K562 (cell line): ENCODE results near the gene FOXRED2. TPM values are rescaled to one million over a fixed set of nuclear protein-coding genes. Genes with fewer than 3 reads are reported as not detected.

ENCODE experiments used
- ATAC-seq: fragments of 200-7000 bp; cut with Tn5 transposase; 3 replicates; pipeline ENCODE4 v1.9.1; 2020; ENCODE audit warnings: moderate library complexity
- BruUV-seq: library from RNA; stranded (reverse); fragments of 400-500 nt; replicated peaks from 2 replicates; lab custom pipeline; 2021; lab: Mats Ljungman, UMichigan
- CTCF ChIA-PET: fragments of 300-600 bp; formaldehyde crosslinking; extraction: SDS; loops from one replicate; lab custom pipeline; 2021; ENCODE audit warnings: low intra/inter-chr PET ratio; lab: Yijun Ruan, JAX
- POLR2A ChIA-PET: fragments of 300-600, 350-650 bp; sonication (Branson Sonifier 250); formaldehyde crosslinking; extraction: SDS; loops from one replicate; lab custom pipeline; 2021; ENCODE audit warnings: antibody characterized with exemption, inconsistent platforms; lab: Yijun Ruan, JAX
- DNase-seq, 4 experiments: peaks; one replicate each; pipeline versions ENCODE4 v3.0.0 to v3.0.0-alpha.2; 2011 to 2018; ENCODE audit warnings: low spot score in 3 of 4, mixed read lengths in 3 of 4; ENCODE audit errors: extremely low read depth in 1 of 4
- FAIRE-seq: peaks from 2 replicates; lab custom pipeline; 2011; peaks lifted over from hg19 to GRCh38; lab: Jason Lieb, UNC
- H2AFZ ChIP-seq: 2 replicates; pipeline ENCODE4 v1.6.0; 2011; ENCODE audit warnings: low read depth, low read length, control low read depth, inconsistent platforms
- H3K27ac ChIP-seq: fragments of 200-600 bp; 3 replicates; pipeline ENCODE4 v1.8.0; 2011; ENCODE audit warnings: low read depth, mild to moderate bottlenecking, control low read depth, inconsistent platforms, low read length, moderate library complexity, mixed read lengths; ENCODE audit errors: extremely low read depth
- H3K27me3 ChIP-seq, 2 experiments: fragments of 300-600 bp in 1 of 2; 2 replicates in 1 of 2; 3 replicates in 1 of 2; pipeline versions ENCODE4 v1.6.0 to v1.8.0; 2011; ENCODE audit warnings: inconsistent platforms in 2 of 2, low read length in 2 of 2, mild to moderate bottlenecking in 1 of 2, mixed read lengths in 1 of 2, moderate library complexity in 1 of 2; ENCODE audit not compliant: control insufficient read depth in 2 of 2, insufficient read depth in 2 of 2
- H3K36me3 ChIP-seq: fragments of 300-600 bp; 3 replicates; pipeline ENCODE4 v1.8.0; 2011; ENCODE audit warnings: mild to moderate bottlenecking, low read length, inconsistent platforms; ENCODE audit not compliant: control insufficient read depth, insufficient read depth
- H3K4me1 ChIP-seq, 2 experiments: fragments of 200-600 bp in 1 of 2; replicated peaks in 1 of 2; 2 replicates in 1 of 2; 3 replicates in 1 of 2; pipeline versions ENCODE4 v1.5.1 to v1.8.0; 2011; ENCODE audit warnings: inconsistent platforms in 2 of 2, low read length in 2 of 2, mild to moderate bottlenecking in 1 of 2, mixed read lengths in 1 of 2, moderate library complexity in 1 of 2; ENCODE audit not compliant: control insufficient read depth in 2 of 2, insufficient read depth in 2 of 2
- H3K4me2 ChIP-seq: 2 replicates; pipeline ENCODE4 v1.6.1; 2011; ENCODE audit warnings: low read length, control low read depth, inconsistent platforms, mixed read lengths; ENCODE audit not compliant: insufficient read depth
- H3K4me3 ChIP-seq: fragments of 200-600 bp; sonication (generic), shearing (Covaris generic); 2 replicates; pipeline ENCODE4 v1.5.1; 2016; ENCODE audit warnings: control low read depth, inconsistent platforms
- H3K79me2 ChIP-seq: fragments of 200-600 bp; 3 replicates; pipeline ENCODE4 v1.8.0; 2011; ENCODE audit warnings: low read length, inconsistent platforms; ENCODE audit not compliant: control insufficient read depth, insufficient read depth
- H3K9ac ChIP-seq, 2 experiments: 2 replicates each; pipeline versions ENCODE4 v1.6.0 to v1.6.1; 2011; ENCODE audit warnings: low read depth in 2 of 2, low read length in 2 of 2, control low read depth in 1 of 2, inconsistent platforms in 1 of 2, mild to moderate bottlenecking in 1 of 2, mixed read lengths in 1 of 2; ENCODE audit not compliant: insufficient read depth in 1 of 2
- H3K9me1 ChIP-seq: one replicate; pipeline ENCODE4 v1.6.0; 2011; ENCODE audit warnings: inconsistent platforms, mild to moderate bottlenecking, low read length, moderate library complexity; ENCODE audit not compliant: control insufficient read depth, insufficient read depth
- H3K9me3 ChIP-seq: replicated peaks from 2 replicates; pipeline ENCODE4 v1.5.1; 2011; ENCODE audit warnings: low read depth, low read length, inconsistent platforms; ENCODE audit not compliant: control insufficient read depth, insufficient read depth
- H4K20me1 ChIP-seq: replicated peaks from 2 replicates; pipeline ENCODE4 v1.6.1; 2011; ENCODE audit warnings: low read length, inconsistent platforms, mixed read lengths; ENCODE audit not compliant: control insufficient read depth, insufficient read depth
- FOXA3 ChIP-seq, 2 experiments: fragments of 450-650 bp in 1 of 2; sonication (generic) in 1 of 2; formaldehyde crosslinking; IDR thresholded peaks in 1 of 2; conservative IDR thresholded peaks in 1 of 2; 2 replicates each; pipeline versions ENCODE4 v1.4.0 to v1.8.0; 2020 to 2022; ENCODE audit warnings: mild to moderate bottlenecking in 2 of 2, missing genetic modification reagents in 1 of 2
- NCOA6 ChIP-seq: fragments of 450-650 bp; IDR thresholded peaks from 2 replicates; pipeline ENCODE4 v1.6.1; 2017; ENCODE audit warnings: mild to moderate bottlenecking
- NRF1 ChIP-seq, 2 experiments: fragments of 450-650 bp; IDR thresholded peaks in 1 of 2; conservative IDR thresholded peaks in 1 of 2; 2 replicates each; pipeline ENCODE4 v1.6.1; 2014; ENCODE audit warnings: mild to moderate bottlenecking in 2 of 2
- SLC30A9 ChIP-seq: fragments of 250-450 bp; sonication (Bioruptor Pico); IDR thresholded peaks from 2 replicates; pipeline ENCODE4 v1.8.0; 2022; ENCODE audit warnings: mild to moderate bottlenecking, moderate library complexity
- ZFX ChIP-seq: sonication (generic); formaldehyde crosslinking; IDR thresholded peaks from 2 replicates; pipeline ENCODE4 v1.8.0; 2022; ENCODE audit warnings: mild to moderate bottlenecking, missing genetic modification reagents, moderate library complexity
- ZNF592 ChIP-seq: fragments of 450-650 bp; IDR thresholded peaks from 2 replicates; pipeline ENCODE4 v1.6.1; 2017; ENCODE audit warnings: antibody characterized with exemption, mild to moderate bottlenecking
- WGBS: fragments of 100-300 bp; shearing (Covaris generic); methylation state at CpG from one replicate; pipeline ENCODE4 v1.1.6; 2016; ENCODE audit warnings: low coverage, mixed read lengths; ENCODE audit not compliant: insufficient coverage; ENCODE audit errors: missing lambda C conversion rate; 5-methylcytosine and 5-hydroxymethylcytosine counted together
- in situ Hi-C: fragments of 300-500 bp; cut with MboI; formaldehyde crosslinking; loops from 4 replicates; pipeline ENCODE4 v1.15.0; 2018; ENCODE audit warnings: inconsistent platforms, mixed read lengths
- intact Hi-C: fragments of 100-400 bp; cut with micrococcal nuclease; formaldehyde crosslinking; loops from 2 replicates; pipeline ENCODE4 v1.14.2; 2022
- polyA plus RNA-seq, 8 experiments: library from polyadenylated mRNA; depleted of rRNA in 4 of 8; stranded (reverse) in 5 of 8; unstranded in 3 of 8; fragments of >200 nt; fragmentation: Nextera tagmentation in 2 of 8; fragmentation: Illumina TruSeq in 1 of 8; extraction: Ambion mirVana in 2 of 8; extraction: Trizol in 1 of 8; gene quantifications; 2 replicates each; pipeline versions ENCODE4 v1.2.1 to v1.2.3, GENCODE V29; 2011 to 2014; ENCODE audit warnings: inconsistent platforms in 1 of 8, missing spikeins in 1 of 8
- total RNA-seq, 7 experiments: library from RNA; depleted of rRNA in 6 of 7; stranded (reverse); fragments of >200 nt in 6 of 7; fragmentation: Illumina TruSeq in 2 of 7; extraction: Trizol in 2 of 7; gene quantifications; 2 replicates each; pipeline versions ENCODE4 v1.2.1 to v1.2.3, GENCODE V29; 2011 to 2021; ENCODE audit warnings: low replicate concordance in 1 of 7

The FOXRED2 gene
- total and polyA plus RNA-seq, 9 of the 15 experiments (the other 6 are each of a cell fraction or from before 2014, with no cell fraction given): 2.8 to 48.4 (median 7.8) TPM

- no peak for FAIRE-seq
- TF ChIP-seq ZNF592 (0 out of 2 replicates have a peak, but pooled peaks have one; percentile 38), NRF1 (conservative IDR thresholded peaks at IDR 0.05 in 1 of 2, IDR thresholded peaks at IDR 0.05 in 1 of 2) (peak; percentile 54 to 70), FOXA3 (CRISPR knock-in tag; conservative IDR thresholded peaks at IDR 0.05 in 1 of 2, IDR thresholded peaks at IDR 0.05 in 1 of 2) (no peak), NCOA6 (no peak), ZFX (CRISPR knock-in tag) (peak; percentile 25; the same call in 1 of the 2 replicates), SLC30A9 (no peak)
- TF ChIP-seq, all 486 proteins: peak for 3
These were observed 49.0 kb downstream of the FOXRED2 start for GRCh38 chr22:36457688-36458450.

More at GRCh38 chr22:36457688-36458450, 49.0 kb downstream of the FOXRED2 start:
- Histone ChIP-seq H3K4me2 (no peak overlapping the region), H3K27me3 (no peaks in the 10 kb centered on the region), H3K9me3 (no peaks in the 10 kb centered on the region), H3K27ac (peak overlapping the region; percentile 33; the same call in 1 of the 3 replicates), H4K20me1 (no peaks in the 10 kb centered on the region), H3K4me1 (peaks cover 19 to 38% of the 10 kb centered on the region in 2 experiments), H3K4me3 (no peak overlapping the region), H3K79me2 (no peaks in the 10 kb centered on the region), H3K9ac (peak overlapping the region in 1 of 2 experiments; percentile 53; a peak in 2 of 4 replicates), H2AFZ (peak overlapping the region; percentile 76), H3K9me1 (no peaks in the 10 kb centered on the region), H3K36me3 (no peaks in the 10 kb centered on the region)
- DNase-seq (no peak), ATAC-seq (no peak)
- in situ Hi-C loops: no loop called here
- WGBS: 57% methylated on average over 11 of the region's 14 CpGs
- ChIA-PET POLR2A (interaction anchor here (0.6 to 0.9 kb wide), 2 partner anchors 15 to 126 kb away, joined by 3 read pairs; no protein-coding TSS in a partner anchor), CTCF (no interaction called here)
- intact Hi-C loops: loop anchor here (10.0 kb wide), 1 partner anchor 73 kb away; the partner anchor contains the start of gene MYH9
- no TSS peak for BruUV-seq
